Non-pigmented ciliary epithelial cell (primary cell): ENCODE measurements around the gene UBA52.

Experiments
- DNase-seq: peaks from one replicate; pipeline ENCODE4 v3.0.0-alpha.2; 2010; ENCODE audit warnings: low read depth

UBA52 gene

DNA sequence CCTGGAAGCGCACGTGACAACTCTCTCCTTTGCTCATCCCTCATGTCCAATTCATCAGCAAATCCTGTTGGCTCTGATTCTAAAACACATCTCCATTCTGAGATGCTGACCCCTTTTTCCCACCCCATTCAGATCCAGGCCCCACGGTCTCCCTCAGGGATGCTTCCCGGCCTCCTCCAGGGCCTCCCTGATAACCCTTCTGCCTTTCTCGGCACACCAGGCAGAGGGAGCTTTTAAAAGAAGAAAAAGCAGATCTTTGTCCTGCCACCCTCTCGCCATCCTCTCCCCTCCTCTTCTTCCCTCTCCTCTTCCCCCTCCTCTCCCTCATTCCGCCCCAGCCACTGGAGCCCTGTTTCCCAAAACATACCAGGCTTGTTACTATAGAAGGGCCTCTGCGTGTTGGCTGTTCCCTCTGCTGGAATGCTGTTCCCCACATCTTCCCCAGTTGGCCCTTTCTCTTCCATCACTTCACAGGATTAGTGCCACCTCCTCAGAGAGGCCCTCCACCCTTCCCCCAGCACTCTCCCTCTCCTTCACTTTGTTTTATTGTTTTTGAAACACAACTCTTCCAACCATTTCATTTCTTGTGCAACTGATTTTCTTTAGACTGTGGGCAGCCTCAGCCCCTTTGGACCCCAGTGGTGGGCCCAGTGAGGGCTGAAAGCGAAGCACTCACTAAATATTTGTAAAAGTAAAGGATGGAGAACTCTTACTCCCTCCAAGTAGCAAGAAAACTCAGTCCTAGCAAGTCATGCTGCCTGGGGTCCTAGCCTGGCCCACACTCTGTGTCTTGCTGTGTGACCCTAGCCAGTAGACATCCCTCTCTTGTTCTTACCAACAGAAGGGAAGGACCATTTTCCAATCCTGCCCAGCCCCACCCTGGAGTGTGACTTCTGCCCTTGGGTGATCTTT is 37.4 kb downstream of the UBA52 start:
- no peak for DNase-seq

DNA sequence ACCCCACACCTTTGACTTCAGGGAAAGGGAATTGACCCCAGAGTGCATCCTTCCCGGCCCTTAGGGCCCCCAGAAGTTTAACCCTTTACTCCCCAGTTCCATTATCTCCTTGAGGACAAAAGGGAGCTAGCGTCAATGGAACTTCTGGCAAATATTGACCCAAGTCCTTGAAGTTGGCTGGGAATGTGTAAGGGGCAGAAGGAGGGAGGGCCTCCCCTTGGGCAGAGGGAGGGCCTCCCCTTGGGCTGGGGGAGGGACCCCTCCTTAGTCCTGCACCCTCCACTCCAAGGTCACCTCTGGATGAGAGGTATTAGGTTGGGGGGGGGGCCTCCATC is 38.0 kb downstream of the UBA52 start:
- DNase-seq = no peak

DNA sequence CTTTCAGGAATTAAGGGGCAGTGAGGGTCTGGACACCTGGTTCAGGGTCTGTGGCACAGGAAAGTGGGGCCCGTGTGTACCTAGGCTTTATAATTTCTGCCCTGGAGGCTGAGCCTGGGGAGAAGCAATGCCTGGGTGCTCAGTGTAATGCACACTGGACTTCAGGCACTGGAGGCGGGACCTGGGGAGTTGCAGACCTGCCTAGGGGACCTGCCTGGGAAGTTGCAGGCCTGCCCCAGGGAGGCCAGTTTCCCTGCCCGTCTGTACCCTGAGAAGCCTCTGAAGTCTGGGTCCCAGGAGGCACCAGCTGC is 38.5 kb downstream of the UBA52 start:
- DNase-seq = no peak

- DNase-seq = no peak
Measured at GRCh38 chr19:18610556-18611326, 39.1 kb downstream of the UBA52 start.

- no peak for DNase-seq
Measured at GRCh38 chr19:18611327-18612050, 39.8 kb downstream of the UBA52 start.

DNA sequence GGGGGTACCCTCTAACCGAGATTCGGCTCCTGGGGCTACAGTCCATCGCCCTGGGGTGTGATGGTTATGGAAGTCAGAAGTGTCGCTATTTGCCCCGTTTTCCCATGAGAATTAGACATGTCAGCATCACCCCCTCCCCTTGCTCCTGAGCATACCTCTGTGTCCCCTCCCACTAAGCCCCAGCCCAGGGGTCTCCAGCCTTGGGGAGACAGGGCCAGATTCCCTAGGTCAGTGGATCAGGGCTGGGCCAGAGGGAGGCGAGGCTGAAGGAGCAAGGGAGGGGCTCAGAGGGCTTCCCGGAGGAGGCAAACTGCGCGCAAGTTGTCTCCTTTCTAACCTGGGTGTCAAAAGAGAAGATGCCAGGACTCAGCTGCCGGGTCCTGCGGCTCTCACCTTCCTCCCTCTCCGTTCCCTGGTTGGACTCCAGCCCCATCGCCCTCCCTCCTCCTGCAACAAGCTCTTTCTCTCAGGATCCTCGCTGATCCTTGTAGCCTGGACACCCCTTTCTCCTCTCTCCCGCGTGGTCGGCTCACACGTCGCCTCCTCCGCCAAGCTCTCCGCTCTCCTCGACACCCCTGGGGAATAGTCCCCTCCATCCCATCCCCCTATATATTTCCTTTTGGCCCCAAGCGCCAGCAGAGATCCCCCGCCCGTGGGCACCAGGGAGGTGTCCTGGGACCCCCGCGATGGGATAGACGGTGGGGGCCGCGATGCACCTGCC is 40.6 kb downstream of the UBA52 start:
- DNase-seq = no peak

GRCh38 chr19:18612772-18613588 is 41.3 kb downstream of the UBA52 start, which contains the start of gene TMEM59L:
TMEM59L (plus strand) TSS chr19:18612870; CDS start chr19:18612959, 89 bp downstream.
- no peak for DNase-seq

GRCh38 chr19:18613589-18614234 is 42.1 kb downstream of the UBA52 start:
- no peak for DNase-seq

DNA sequence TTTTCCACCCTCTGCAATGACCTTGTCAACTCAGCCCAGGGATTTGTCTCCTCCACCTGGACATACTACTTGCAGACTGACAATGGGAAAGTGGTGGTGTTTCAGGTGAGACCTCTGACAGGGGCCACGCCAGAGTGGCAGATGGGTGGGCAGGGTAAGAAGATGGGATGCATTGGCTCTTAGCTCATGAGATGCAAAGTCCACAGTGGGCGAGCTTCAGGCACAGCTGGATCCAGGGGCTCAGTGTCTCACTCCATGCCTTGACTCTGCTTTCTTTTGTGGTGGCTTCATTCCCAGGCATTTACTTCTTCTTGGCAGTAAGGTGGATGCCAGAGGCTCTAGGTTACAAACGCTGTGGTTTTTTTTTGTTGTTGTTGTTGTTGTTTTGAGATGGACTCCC is 44.4 kb downstream of the UBA52 start:
- DNase-seq = no peak

GRCh38 chr19:18617562-18617961 is 45.9 kb downstream of the UBA52 start:
- no peak for DNase-seq

GRCh38 chr19:18618236-18618635 is 46.6 kb downstream of the UBA52 start:
- no peak for DNase-seq

DNA sequence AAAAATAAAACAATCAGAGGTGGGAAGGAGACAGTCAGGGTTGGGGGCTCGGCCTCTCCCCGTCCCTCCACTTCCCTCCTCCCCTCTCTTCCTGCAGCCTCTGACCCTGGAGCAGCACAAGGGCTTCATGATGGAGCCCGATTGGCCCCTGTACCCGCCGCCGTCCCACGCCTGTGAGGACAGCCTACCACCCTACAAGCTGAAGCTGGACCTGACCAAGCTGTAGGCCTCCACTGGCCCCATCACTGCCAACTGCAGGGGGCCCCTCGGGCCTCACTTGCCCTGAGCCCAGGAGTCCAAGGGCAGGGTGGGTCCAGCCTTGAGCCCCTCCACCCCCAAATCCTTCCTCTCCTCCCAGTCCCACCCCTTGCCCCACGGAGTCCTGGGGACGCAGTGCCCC is 48.7 kb downstream of the UBA52 start:
- no peak for DNase-seq

GRCh38 chr19:18620902-18621301 is 49.2 kb downstream of the UBA52 start:
- DNase-seq = no peak

DNA sequence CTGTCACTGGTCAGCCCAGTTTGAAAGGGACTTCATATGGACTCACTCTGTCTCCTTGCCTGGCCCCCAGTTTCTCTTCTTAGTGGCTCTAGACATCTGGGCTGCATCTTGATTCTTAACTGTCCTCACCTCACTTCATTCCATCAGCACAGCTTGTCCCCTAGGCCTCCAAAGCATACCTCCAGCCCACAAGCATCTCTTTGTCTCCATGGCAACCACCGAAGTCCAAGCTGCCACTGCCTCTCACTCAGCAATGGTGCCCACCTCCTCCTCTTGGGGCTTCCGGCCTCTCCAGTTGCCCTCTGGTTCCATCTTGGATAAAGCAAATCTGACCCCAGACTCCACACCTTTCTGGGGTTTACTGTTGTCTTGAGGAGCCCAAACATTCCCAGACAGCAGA is 55.2 kb downstream of the UBA52 start:
- no peak for DNase-seq
